Tibial nerve (tissue), 4 donors: ENCODE measurements around the gene KICS2. TPM values are rescaled to one million over a fixed set of nuclear protein-coding genes. Genes with fewer than 3 reads are reported as not detected.

Experiments used
- DNase-seq, 2 donors: peaks; one replicate each; pipeline ENCODE4 v3.0.0-alpha.2; 2019; ENCODE audit warnings: low spot score in 2 of 2
- H3K27ac ChIP-seq, 4 donors: fragments of 200-600 bp; sonication (generic) in 3 of 4; one replicate each; pipeline ENCODE4 v1.5.1; 2017 to 2019; ENCODE audit warnings: mild to moderate bottlenecking in 1 of 4
- H3K27me3 ChIP-seq, 2 donors: fragments of 200-600 bp; sonication (generic) in 1 of 2; one replicate each; pipeline versions ENCODE4 v1.5.1 to v1.6.0; 2017 to 2019
- H3K36me3 ChIP-seq, 3 donors: fragments of 200-600 bp; sonication (generic); one replicate each; pipeline ENCODE4 v1.5.1; 2018 to 2019
- H3K4me1 ChIP-seq, 4 donors: fragments of 200-600 bp; sonication (generic) in 3 of 4; one replicate each; pipeline ENCODE4 v1.5.1; 2017 to 2019
- H3K4me3 ChIP-seq, 4 donors: fragments of 200-600 bp; sonication (generic) in 3 of 4; one replicate each; pipeline ENCODE4 v1.5.1; 2017 to 2019; ENCODE audit warnings: mild to moderate bottlenecking in 1 of 4, moderate library complexity in 1 of 4
- H3K9me3 ChIP-seq, 4 donors: fragments of 200-600 bp; sonication (generic) in 3 of 4; one replicate each; pipeline ENCODE4 v1.5.1; 2017 to 2019
- CTCF ChIP-seq, 5 experiments: fragments of 200-600 bp in 3 of 5; fragments of 450-650 bp in 2 of 5; sonication (generic) in 3 of 5; IDR thresholded peaks; one replicate each; pipeline ENCODE4 v1.5.1; 2016 to 2019; ENCODE audit warnings: antibody characterized with exemption in 5 of 5, mild to moderate bottlenecking in 3 of 5, moderate library complexity in 2 of 5
- EP300 ChIP-seq, 2 donors: sonication (generic); formaldehyde crosslinking; IDR thresholded peaks; one replicate each; pipeline ENCODE4 v1.6.1; 2017; ENCODE audit warnings: antibody characterized with exemption in 2 of 2, mild to moderate bottlenecking in 1 of 2
- POLR2A ChIP-seq, 2 donors: fragments of 450-650 bp; IDR thresholded peaks; one replicate each; pipeline ENCODE4 v1.6.1; 2017; ENCODE audit warnings: antibody characterized with exemption in 2 of 2, mild to moderate bottlenecking in 2 of 2, moderate library complexity in 2 of 2
- WGBS, 2 donors: methylation state at CpG; one replicate each; pipeline ENCODE4 v1.1.5; 2018; 5-methylcytosine and 5-hydroxymethylcytosine counted together
- total RNA-seq, 4 donors: library from RNA; depleted of rRNA; stranded (reverse); fragments of >200 nt; gene quantifications; one replicate each; pipeline ENCODE4 v1.1.0, GENCODE V29; 2016

Gene KICS2
- total RNA-seq, 4 donors from 2014 or later: 7.6 to 14.4 (median 9.8) TPM

- DNase-seq: peak in 1 of 2 donors; percentile 63
- no peaks in the 10 kb centered on the region for H3K9me3 ChIP-seq
- peak overlapping the region in 1 of 4 donors; percentile 70 for H3K27ac ChIP-seq
- H3K36me3 ChIP-seq: no peaks in the 10 kb centered on the region
- no peaks in the 10 kb centered on the region for H3K27me3 ChIP-seq
- no peak overlapping the region for H3K4me3 ChIP-seq
- WGBS, 2 donors: 26 to 33% methylated on average over 3 of the region's 3 CpGs
- TF ChIP-seq EP300 (IDR thresholded peaks at IDR 0.05) (peak in 1 of 2 donors; percentile 84), CTCF (IDR thresholded peaks at IDR 0.05) (no peak), POLR2A (IDR thresholded peaks at IDR 0.05) (no peak)
- peaks cover 0 to 8% (median 0%) of the 10 kb centered on the region in 4 donors for H3K4me1 ChIP-seq
Measured at GRCh38 chr12:64252681-64253080, 30.6 kb upstream of the KICS2 start.

GRCh38 chr12:64243809-64244208 is 21.7 kb upstream of the KICS2 start:
- TF ChIP-seq POLR2A (IDR thresholded peaks at IDR 0.05): no peak
- TF ChIP-seq EP300 (IDR thresholded peaks at IDR 0.05): no peak
- no peak for TF ChIP-seq CTCF (IDR thresholded peaks at IDR 0.05)
- Histone ChIP-seq H3K27me3 (no peaks in the 10 kb centered on the region), H3K4me3 (no peak overlapping the region), H3K27ac (no peak overlapping the region), H3K9me3 (no peaks in the 10 kb centered on the region), H3K4me1 (no peaks in the 10 kb centered on the region), H3K36me3 (no peaks in the 10 kb centered on the region)
- DNase-seq: no peak
- 76 to 81% methylated on average over 4 of the region's 4 CpGs for whole genome bisulfite sequencing, 2 donors

GRCh38 chr12:64240781-64241180 is 18.7 kb upstream of the KICS2 start:
- Histone ChIP-seq H3K9me3 (no peaks in the 10 kb centered on the region), H3K4me3 (no peak overlapping the region), H3K36me3 (no peaks in the 10 kb centered on the region), H3K27me3 (no peaks in the 10 kb centered on the region), H3K27ac (no peak overlapping the region), H3K4me1 (no peaks in the 10 kb centered on the region)
- DNase-seq: no peak
- 61 to 62% methylated on average over 3 of the region's 3 CpGs for WGBS, 2 donors
- no peak for TF ChIP-seq EP300 (IDR thresholded peaks at IDR 0.05)
- no peak for TF ChIP-seq CTCF (IDR thresholded peaks at IDR 0.05)
- TF ChIP-seq POLR2A (IDR thresholded peaks at IDR 0.05): no peak

- TF ChIP-seq EP300 (IDR thresholded peaks at IDR 0.05): no peak
- no peak for TF ChIP-seq CTCF (IDR thresholded peaks at IDR 0.05)
- TF ChIP-seq POLR2A (IDR thresholded peaks at IDR 0.05): no peak
- no peak for DNase-seq
Measured at GRCh38 chr12:64237382-64237781, 15.3 kb upstream of the KICS2 start.

GRCh38 chr12:64236549-64236948 is 14.5 kb upstream of the KICS2 start:
- no peaks in the 10 kb centered on the region for H3K27me3 ChIP-seq
- no peak for DNase-seq
- no peak overlapping the region for H3K4me3 ChIP-seq
- no peaks in the 10 kb centered on the region for H3K4me1 ChIP-seq
- TF ChIP-seq POLR2A (IDR thresholded peaks at IDR 0.05): no peak
- no peak for TF ChIP-seq EP300 (IDR thresholded peaks at IDR 0.05)
- TF ChIP-seq CTCF (IDR thresholded peaks at IDR 0.05): no peak
- H3K36me3 ChIP-seq: no peaks in the 10 kb centered on the region
- H3K9me3 ChIP-seq: no peaks in the 10 kb centered on the region
- H3K27ac ChIP-seq: no peak overlapping the region

More at GRCh38 chr12:64237382-64237781, 15.3 kb upstream of the KICS2 start:
- Histone ChIP-seq H3K36me3 (no peaks in the 10 kb centered on the region), H3K27me3 (no peaks in the 10 kb centered on the region), H3K9me3 (no peaks in the 10 kb centered on the region), H3K27ac (no peak overlapping the region), H3K4me3 (no peak overlapping the region), H3K4me1 (no peaks in the 10 kb centered on the region)
